ENCODE results near the gene GNPTAB. TPM values are rescaled to one million over a fixed set of nuclear protein-coding genes. Genes with fewer than 3 reads are reported as not detected.

The GNPTAB gene
- total RNA-seq, 2 donors from 2014 or later: 27.8 to 30.5 TPM

- Histone ChIP-seq H3K36me3 (ENCODE audit: control insufficient read depth, insufficient read depth, low read length) (peaks cover 3% of the 10 kb centered on the region), H3K27ac (ENCODE audit: low read depth, low read length) (no peak overlapping the region), H3K4me1 (ENCODE audit: control insufficient read depth, insufficient read depth, low read length) (no peaks in the 10 kb centered on the region), H3K9me3 (ENCODE audit: control insufficient read depth, low read length) (no peaks in the 10 kb centered on the region), H3K9ac (ENCODE audit: extremely low read depth, low read length, poor library complexity, severe bottlenecking) (no peak overlapping the region), H3K27me3 (ENCODE audit: control insufficient read depth, insufficient read depth, low read length, poor library complexity, severe bottlenecking) (no peaks in the 10 kb centered on the region), H3K4me3 (ENCODE audit: low read length) (no peak overlapping the region)
- TF ChIP-seq, protein P1, sequence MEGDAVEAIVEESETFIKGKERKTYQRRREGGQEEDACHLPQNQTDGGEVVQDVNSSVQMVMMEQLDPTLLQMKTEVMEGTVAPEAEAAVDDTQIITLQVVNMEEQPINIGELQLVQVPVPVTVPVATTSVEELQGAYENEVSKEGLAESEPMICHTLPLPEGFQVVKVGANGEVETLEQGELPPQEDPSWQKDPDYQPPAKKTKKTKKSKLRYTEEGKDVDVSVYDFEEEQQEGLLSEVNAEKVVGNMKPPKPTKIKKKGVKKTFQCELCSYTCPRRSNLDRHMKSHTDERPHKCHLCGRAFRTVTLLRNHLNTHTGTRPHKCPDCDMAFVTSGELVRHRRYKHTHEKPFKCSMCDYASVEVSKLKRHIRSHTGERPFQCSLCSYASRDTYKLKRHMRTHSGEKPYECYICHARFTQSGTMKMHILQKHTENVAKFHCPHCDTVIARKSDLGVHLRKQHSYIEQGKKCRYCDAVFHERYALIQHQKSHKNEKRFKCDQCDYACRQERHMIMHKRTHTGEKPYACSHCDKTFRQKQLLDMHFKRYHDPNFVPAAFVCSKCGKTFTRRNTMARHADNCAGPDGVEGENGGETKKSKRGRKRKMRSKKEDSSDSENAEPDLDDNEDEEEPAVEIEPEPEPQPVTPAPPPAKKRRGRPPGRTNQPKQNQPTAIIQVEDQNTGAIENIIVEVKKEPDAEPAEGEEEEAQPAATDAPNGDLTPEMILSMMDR (conservative IDR thresholded peaks at IDR 0.05): no peak
- peaks cover 2% of the 10 kb centered on the region for H3K4me1 Mint-ChIP-seq
- H3K9me3 Mint-ChIP-seq: no peaks in the 10 kb centered on the region
- no peak overlapping the region for H3K27ac Mint-ChIP-seq
- no peaks in the 10 kb centered on the region for H3K27me3 Mint-ChIP-seq (ENCODE audit: insufficient read depth)
- DNase-seq: no peak
- H3K4me3 Mint-ChIP-seq: no peak overlapping the region
- H3K36me3 Mint-ChIP-seq (ENCODE audit: low read depth): no peaks in the 10 kb centered on the region
Observed at GRCh38 chr12:101719566-101719965, 111.2 kb downstream of the GNPTAB start.

- H3K27ac ChIP-seq (ENCODE audit: low read depth, low read length): no peak overlapping the region
- H3K36me3 ChIP-seq (ENCODE audit: control insufficient read depth, insufficient read depth, low read length): no peaks in the 10 kb centered on the region
- H3K4me1 ChIP-seq (ENCODE audit: control insufficient read depth, insufficient read depth, low read length): no peaks in the 10 kb centered on the region
- WGBS, 2 experiments (ENCODE audit: insufficient coverage in 1 of 2, insufficient read length in 1 of 2): 84 to 93% methylated on average over 3 of the region's 3 CpGs
- TF ChIP-seq, protein P1 (conservative IDR thresholded peaks at IDR 0.05): no peak
- no peaks in the 10 kb centered on the region for H3K36me3 Mint-ChIP-seq (ENCODE audit: low read depth)
- no peaks in the 10 kb centered on the region for H3K9me3 ChIP-seq (ENCODE audit: control insufficient read depth, low read length)
- H3K27ac Mint-ChIP-seq: no peak overlapping the region
- no peaks in the 10 kb centered on the region for H3K27me3 Mint-ChIP-seq (ENCODE audit: insufficient read depth)
- H3K9ac ChIP-seq (ENCODE audit: extremely low read depth, low read length, poor library complexity, severe bottlenecking): no peak overlapping the region
- DNase-seq: no peak
- H3K4me1 Mint-ChIP-seq: peaks cover 3% of the 10 kb centered on the region
- H3K4me3 ChIP-seq (ENCODE audit: low read length): no peak overlapping the region
- H3K27me3 ChIP-seq (ENCODE audit: control insufficient read depth, insufficient read depth, low read length, poor library complexity, severe bottlenecking): no peaks in the 10 kb centered on the region
- no peak overlapping the region for H3K4me3 Mint-ChIP-seq
- H3K9me3 Mint-ChIP-seq: no peaks in the 10 kb centered on the region
Observed at GRCh38 chr12:101714877-101715444, 115.8 kb downstream of the GNPTAB start.

- WGBS, 2 experiments (ENCODE audit: insufficient coverage in 1 of 2, insufficient read length in 1 of 2): 100% methylated on average over 2 of the region's 2 CpGs; no CpG with 5 or more reads in 1 of the 2 experiments
- no peaks in the 10 kb centered on the region for H3K27me3 ChIP-seq (ENCODE audit: control insufficient read depth, insufficient read depth, low read length, poor library complexity, severe bottlenecking)
- no peak overlapping the region for H3K27ac Mint-ChIP-seq
Observed at GRCh38 chr12:101713930-101714329, 116.8 kb downstream of the GNPTAB start.

More at GRCh38 chr12:101713930-101714329, 116.8 kb downstream of the GNPTAB start:
- Mint-ChIP-seq H3K4me1 (peaks cover 8% of the 10 kb centered on the region), H3K9me3 (no peaks in the 10 kb centered on the region), H3K4me3 (no peak overlapping the region), H3K36me3 (ENCODE audit: low read depth) (no peaks in the 10 kb centered on the region), H3K27me3 (ENCODE audit: insufficient read depth) (no peaks in the 10 kb centered on the region)
- no peak for DNase-seq
- Histone ChIP-seq H3K9me3 (ENCODE audit: control insufficient read depth, low read length) (no peaks in the 10 kb centered on the region), H3K4me3 (ENCODE audit: low read length) (no peak overlapping the region), H3K4me1 (ENCODE audit: control insufficient read depth, insufficient read depth, low read length) (no peaks in the 10 kb centered on the region), H3K9ac (ENCODE audit: extremely low read depth, low read length, poor library complexity, severe bottlenecking) (no peak overlapping the region), H3K36me3 (ENCODE audit: control insufficient read depth, insufficient read depth, low read length) (no peaks in the 10 kb centered on the region), H3K27ac (ENCODE audit: low read depth, low read length) (no peak overlapping the region)
- TF ChIP-seq, protein P1 (conservative IDR thresholded peaks at IDR 0.05): no peak

Measured in endodermal cell (in vitro differentiated cells).